Neural crest cell (in vitro differentiated cells): ENCODE results near the gene PEX19. TPM values are rescaled to one million over a fixed set of nuclear protein-coding genes. Genes with fewer than 3 reads are reported as not detected.
A peak's percentile ranks its signal among the peaks of the same experiment; 100 is the strongest.

Source experiments
- DNase-seq: peaks from one replicate; pipeline ENCODE4 v3.0.0; 2021; ENCODE audit warnings: low read depth, mixed read lengths, low spot score
- H3K27ac Mint-ChIP-seq: one replicate; pipeline ENCODE4 v1.8.0; 2021; ENCODE audit warnings: mild to moderate bottlenecking, mixed read lengths; ENCODE audit not compliant: unreplicated experiment
- H3K27me3 Mint-ChIP-seq: 2 replicates; pipeline ENCODE4 v1.8.0; 2021; ENCODE audit warnings: low read depth, mild to moderate bottlenecking, mixed read lengths
- H3K36me3 Mint-ChIP-seq: 2 replicates; pipeline ENCODE4 v1.8.0; 2021; ENCODE audit warnings: low read depth, mild to moderate bottlenecking, mixed read lengths
- H3K4me1 Mint-ChIP-seq: 2 replicates; pipeline ENCODE4 v1.8.0; 2021; ENCODE audit warnings: mixed read lengths
- H3K4me3 Mint-ChIP-seq: one replicate; pipeline ENCODE4 v1.8.0; 2021; ENCODE audit warnings: mild to moderate bottlenecking, mixed read lengths
- H3K9me3 Mint-ChIP-seq: 2 replicates; pipeline ENCODE4 v1.8.0; 2021; ENCODE audit warnings: mixed read lengths
- total RNA-seq: library from RNA; stranded (reverse); gene quantifications from 2 replicates; pipeline ENCODE4 v1.2.1, GENCODE V29; 2021
- TF ChIP-seq, protein P1 (sequence below): fragments of 200-600 bp; sonication (generic); conservative IDR thresholded peaks from 2 replicates; pipeline ENCODE4 v1.5.0; 2021; ENCODE audit warnings: antibody characterized with exemption, mild to moderate bottlenecking

The PEX19 gene
- total RNA-seq, 1 donor from 2014 or later, result 85.5 TPM

- DNase-seq, result no peak
- Mint-ChIP-seq H3K27me3 (peaks cover 16% of the 10 kb centered on the region), H3K9me3 (no peaks in the 10 kb centered on the region), H3K27ac (peak overlapping the region; percentile 99), H3K4me1 (peaks cover 44% of the 10 kb centered on the region), H3K36me3 (no peaks in the 10 kb centered on the region), H3K4me3 (peak overlapping the region; percentile 100)
- TF ChIP-seq, protein P1, sequence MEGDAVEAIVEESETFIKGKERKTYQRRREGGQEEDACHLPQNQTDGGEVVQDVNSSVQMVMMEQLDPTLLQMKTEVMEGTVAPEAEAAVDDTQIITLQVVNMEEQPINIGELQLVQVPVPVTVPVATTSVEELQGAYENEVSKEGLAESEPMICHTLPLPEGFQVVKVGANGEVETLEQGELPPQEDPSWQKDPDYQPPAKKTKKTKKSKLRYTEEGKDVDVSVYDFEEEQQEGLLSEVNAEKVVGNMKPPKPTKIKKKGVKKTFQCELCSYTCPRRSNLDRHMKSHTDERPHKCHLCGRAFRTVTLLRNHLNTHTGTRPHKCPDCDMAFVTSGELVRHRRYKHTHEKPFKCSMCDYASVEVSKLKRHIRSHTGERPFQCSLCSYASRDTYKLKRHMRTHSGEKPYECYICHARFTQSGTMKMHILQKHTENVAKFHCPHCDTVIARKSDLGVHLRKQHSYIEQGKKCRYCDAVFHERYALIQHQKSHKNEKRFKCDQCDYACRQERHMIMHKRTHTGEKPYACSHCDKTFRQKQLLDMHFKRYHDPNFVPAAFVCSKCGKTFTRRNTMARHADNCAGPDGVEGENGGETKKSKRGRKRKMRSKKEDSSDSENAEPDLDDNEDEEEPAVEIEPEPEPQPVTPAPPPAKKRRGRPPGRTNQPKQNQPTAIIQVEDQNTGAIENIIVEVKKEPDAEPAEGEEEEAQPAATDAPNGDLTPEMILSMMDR, result no peak
These were observed 23.4 kb downstream of the PEX19 start for GRCh38 chr1:160261556-160261892.

GRCh38 chr1:160260406-160261382, 24.2 kb downstream of the PEX19 start:
- Mint-ChIP-seq H3K27me3 (peaks cover 12% of the 10 kb centered on the region), H3K27ac (peak overlapping the region; percentile 4), H3K36me3 (no peaks in the 10 kb centered on the region), H3K9me3 (no peaks in the 10 kb centered on the region), H3K4me1 (peaks cover 44% of the 10 kb centered on the region), H3K4me3 (peak overlapping the region; percentile 100)
- TF ChIP-seq, protein P1, result no peak
- no peak for DNase-seq

DNA sequence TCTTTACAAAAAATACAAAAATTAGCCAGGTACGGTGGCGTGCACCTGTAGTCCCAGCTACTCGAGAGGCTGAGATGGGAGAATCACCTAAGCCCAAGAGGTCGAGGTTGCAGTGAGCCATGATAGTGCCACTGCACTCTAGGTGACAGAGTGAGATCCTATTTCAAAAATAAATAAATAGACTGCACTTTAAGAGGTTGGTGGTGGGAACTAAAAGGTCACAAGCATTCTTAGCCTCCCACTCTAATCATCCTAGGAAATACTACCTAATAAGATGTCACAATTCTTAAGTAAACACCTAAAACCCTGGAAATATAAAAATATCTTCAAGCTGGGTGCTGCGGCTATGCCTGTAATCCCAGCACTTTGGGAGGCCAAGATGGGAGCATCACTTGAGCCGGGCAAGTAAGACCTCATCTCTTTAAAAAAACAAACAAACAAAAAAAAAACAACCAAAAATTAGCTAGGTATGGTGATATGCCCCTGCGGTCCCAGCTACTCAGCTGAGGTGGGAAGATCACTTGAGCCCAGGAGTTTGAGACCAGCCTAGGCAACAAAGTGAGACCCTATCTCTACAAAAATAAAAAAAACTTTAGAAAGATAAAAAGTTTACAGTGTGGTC, 26.6 kb downstream of the PEX19 start:
- H3K9me3 Mint-ChIP-seq, result no peaks in the 10 kb centered on the region
- H3K4me3 Mint-ChIP-seq, result peak overlapping the region; percentile 26
- TF ChIP-seq, protein P1, result no peak
- no peaks in the 10 kb centered on the region for H3K36me3 Mint-ChIP-seq
- no peak for DNase-seq
- peaks cover 40% of the 10 kb centered on the region for H3K4me1 Mint-ChIP-seq
- no peaks in the 10 kb centered on the region for H3K27me3 Mint-ChIP-seq
- peak overlapping the region; percentile 50 for H3K27ac Mint-ChIP-seq

- H3K27ac Mint-ChIP-seq, result peak overlapping the region; percentile 63
- no peaks in the 10 kb centered on the region for H3K27me3 Mint-ChIP-seq
- no peak for DNase-seq
- H3K36me3 Mint-ChIP-seq, result no peaks in the 10 kb centered on the region
- TF ChIP-seq, protein P1, result no peak
- H3K4me1 Mint-ChIP-seq, result peaks cover 38% of the 10 kb centered on the region
- H3K9me3 Mint-ChIP-seq, result no peaks in the 10 kb centered on the region
- peak overlapping the region; percentile 10 for H3K4me3 Mint-ChIP-seq
These were observed 27.4 kb downstream of the PEX19 start for GRCh38 chr1:160257411-160258015.

- TF ChIP-seq, protein P1, result no peak
- Mint-ChIP-seq H3K4me3 (peak overlapping the region; percentile 2), H3K4me1 (peaks cover 35% of the 10 kb centered on the region), H3K27me3 (no peaks in the 10 kb centered on the region), H3K27ac (no peak overlapping the region), H3K36me3 (no peaks in the 10 kb centered on the region), H3K9me3 (no peaks in the 10 kb centered on the region)
- no peak for DNase-seq
These were observed 28.4 kb downstream of the PEX19 start for GRCh38 chr1:160256396-160257046.
